NCI-H82 treated with DMSO at 0.1 percent for 48 hours (cell line): Measurements from ENCODE around the gene KIFBP.

Experiments used
- DNase-seq: peaks from one replicate; lab custom pipeline; 2025; ENCODE audit not compliant: unreplicated experiment; lab: John Stamatoyannopoulos, UW

Gene KIFBP

GRCh38 chr10:69051303-69051702, 62.7 kb downstream of the KIFBP start:
- no peak for DNase-seq

DNA sequence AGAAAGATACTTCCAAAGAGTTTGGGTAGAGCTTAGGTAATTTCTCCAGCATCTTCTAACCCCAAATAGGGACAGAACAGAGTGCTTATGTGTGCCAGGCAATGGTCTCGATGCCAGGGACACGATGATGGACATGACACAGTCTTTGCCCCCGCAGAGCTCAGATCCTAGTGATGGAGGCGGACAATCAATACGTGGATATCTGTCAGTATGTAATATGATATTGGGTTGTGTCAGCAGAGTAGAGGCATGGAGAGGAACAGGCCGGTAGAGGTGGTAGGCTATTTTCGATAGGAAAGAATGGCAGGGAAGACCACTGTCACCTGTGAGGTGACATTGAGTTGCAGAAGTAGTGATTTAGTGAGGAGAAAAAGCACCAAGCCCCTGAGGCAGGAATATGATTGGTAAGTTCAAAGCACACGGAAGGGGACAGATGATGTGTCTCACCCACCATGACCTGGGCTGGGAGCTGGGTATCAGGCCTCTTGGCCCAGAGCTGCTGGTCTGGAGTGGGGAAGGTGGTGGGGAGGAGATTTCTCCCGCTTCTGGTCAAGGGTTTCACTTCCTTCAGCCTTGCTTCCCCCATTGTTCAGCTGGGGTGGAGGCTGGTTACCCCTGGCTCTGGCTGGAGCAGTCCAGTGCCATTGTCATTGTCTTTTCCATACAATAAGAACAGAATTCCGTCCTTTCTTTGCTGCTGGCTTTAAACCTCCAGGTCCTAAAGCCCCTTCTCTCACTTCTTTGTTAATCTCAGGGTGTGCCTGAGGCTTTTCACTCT, 63.3 kb downstream of the KIFBP start:
- DNase-seq = no peak

DNA sequence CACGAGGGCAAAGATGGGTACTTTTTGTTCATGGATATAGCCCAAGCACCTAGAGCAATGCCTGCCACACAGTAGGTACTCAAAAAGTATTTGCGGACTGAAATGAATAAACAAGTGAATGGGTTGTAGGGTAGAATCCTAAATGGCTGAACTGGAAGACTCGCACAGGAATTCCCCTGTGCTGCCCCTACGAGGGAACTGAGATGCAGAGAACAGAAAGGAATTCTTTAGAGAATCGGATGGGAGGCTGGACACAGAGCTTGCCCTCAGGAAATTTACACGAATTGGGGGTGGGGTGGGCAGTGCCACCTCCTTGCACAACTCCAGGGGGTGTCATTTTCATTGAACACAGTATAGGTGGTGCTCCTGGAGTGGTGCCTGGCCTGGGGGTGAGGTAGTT, 64.1 kb downstream of the KIFBP start:
- no peak for DNase-seq

GRCh38 chr10:69055241-69055640, 66.6 kb downstream of the KIFBP start:
- no peak for DNase-seq

GRCh38 chr10:69056129-69056528, 67.5 kb downstream of the KIFBP start:
- no peak for DNase-seq

DNA sequence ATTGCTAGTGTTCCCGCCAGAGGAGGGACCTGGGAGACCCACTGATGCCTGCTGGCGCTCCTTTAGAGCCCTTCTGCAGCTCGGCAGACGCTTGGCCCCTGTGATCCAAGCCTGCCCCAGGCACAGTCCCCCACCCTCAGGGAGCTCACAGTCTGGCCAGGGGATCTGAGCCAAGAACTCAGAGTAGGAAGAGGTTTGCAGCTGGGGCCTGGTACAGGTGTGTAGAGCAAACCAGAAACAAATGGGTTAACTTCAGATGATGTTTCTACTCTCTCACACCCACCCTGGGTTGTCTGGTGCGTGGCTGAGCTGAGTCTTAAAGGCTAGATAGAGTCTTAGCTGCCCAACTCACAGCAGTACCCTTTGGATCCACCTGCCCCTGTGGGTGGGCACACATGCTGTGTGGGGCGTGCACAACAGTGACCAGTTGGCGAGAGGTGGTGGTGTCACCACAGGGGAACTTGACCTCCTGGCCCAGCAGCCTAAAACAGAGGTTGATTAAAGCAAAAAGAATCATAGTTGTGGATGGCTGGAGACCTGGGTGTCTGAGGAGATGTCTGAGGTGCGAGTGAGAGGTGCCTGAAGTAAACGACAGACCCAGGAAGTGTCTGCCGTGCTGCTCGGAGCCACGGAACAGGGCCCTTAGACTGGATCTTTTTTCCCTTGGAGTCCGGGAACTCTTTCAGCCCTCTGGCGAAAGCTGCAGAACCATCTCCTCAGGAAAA, 68.1 kb downstream of the KIFBP start:
- no peak for DNase-seq

- DNase-seq = no peak
Observed at GRCh38 chr10:69057261-69057950, 68.8 kb downstream of the KIFBP start.

DNA sequence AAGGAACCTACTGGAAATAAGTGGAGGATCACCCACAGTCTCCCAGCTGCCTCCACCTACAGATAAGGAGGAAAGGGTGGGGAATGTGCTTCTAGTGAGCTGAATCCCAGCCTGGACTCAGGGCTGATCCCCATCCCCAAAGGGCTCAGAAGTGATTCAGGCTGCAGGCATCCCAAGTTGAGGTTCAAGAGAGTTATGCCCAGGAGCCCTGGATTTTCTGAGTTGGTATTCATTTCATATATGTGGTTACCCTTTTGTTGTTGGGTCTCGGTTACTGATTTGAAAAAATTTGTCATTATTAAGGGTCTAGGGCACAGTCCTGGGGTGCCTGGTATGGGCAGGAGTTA, 69.3 kb downstream of the KIFBP start:
- no peak for DNase-seq

DNA sequence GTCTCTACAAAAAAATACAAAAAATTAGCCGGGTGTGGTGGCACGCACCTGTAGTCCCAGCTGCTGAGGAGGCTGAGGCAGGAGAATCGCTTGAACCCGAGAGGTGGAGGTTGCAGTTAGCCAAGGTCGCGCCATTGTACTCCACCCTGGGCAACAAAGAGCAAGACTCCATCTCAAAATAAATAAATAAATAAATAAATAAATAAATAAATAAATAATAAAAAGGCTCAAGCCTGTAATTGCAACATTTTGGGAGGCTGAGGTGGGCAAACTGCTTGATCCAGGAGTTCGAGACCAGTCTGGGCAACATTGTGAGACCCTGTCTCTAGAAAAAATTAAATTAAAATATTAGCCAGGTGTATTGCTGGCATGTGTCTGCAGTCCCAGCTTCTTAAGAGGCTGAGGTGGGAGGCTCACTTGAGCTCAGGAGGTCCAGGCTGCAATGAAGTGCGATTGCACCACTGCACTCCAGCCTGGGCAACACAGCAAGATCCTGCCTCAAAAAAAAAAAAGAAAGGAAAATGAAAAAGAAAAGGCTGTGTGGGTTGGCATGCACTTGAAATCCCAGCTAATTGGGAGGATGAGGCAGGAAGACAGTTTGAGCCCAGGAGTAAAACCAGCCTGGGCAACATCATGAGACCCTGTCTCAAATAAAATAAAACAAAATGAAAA, 71.7 kb downstream of the KIFBP start:
- DNase-seq = no peak

DNA sequence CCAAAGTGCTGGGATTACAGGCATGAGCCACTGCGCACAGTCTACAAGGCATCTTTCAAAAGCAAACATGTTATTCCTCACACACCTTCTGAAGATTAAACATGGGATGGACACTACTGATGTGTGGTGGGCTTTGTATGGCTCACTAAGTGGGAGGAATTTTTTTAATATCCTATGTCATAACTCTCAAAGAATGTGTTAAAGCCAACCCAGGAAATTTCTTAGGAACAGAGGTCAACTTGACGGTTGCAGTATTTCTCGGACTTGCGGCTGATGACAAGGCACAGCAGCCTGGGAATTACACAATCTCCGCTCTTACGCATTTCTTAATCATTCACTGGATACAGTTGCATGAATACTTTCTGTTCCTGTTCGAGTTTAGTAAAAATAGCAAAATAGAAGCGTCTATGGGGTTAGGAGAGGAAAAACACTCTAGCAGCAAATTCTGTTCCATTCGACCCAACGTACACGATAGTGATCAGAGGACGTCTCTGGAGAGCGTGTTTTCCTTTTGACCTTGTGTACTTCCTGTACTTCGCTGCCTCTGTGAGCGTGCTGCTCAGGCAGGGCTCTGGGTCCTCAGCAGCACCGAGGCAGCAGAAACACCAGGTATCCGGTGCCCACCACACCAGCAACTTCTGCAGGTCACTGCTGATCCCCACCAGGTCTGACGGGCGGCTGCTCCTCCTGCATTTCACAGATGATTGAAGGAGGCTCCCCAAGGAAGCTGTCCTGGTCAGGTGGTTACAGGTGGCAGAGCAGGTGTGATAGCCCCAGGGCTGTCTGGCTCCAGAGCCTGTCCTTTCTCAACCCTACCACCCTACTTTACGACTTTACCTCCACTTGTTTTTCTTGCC, 72.9 kb downstream of the KIFBP start:
- no peak for DNase-seq

DNA sequence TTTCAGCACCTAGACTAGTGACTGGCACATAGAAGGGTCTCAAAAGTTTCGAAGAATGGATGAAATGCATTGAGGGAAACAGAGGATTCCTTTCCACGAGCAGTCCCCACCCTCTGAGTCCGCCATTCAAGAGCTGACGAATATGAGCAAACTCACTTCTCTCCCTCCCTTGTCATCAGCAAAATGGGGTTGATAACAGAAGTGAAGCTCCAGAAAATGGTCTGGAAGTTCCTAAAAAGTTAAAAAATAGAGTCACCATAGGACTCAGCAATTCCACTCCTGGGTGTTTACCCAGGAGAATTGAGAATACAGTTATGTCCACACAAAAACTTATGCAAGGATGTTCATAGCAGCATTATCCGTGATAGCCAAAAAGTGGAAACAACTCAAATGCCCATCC, 74.3 kb downstream of the KIFBP start:
- DNase-seq = no peak

DNA sequence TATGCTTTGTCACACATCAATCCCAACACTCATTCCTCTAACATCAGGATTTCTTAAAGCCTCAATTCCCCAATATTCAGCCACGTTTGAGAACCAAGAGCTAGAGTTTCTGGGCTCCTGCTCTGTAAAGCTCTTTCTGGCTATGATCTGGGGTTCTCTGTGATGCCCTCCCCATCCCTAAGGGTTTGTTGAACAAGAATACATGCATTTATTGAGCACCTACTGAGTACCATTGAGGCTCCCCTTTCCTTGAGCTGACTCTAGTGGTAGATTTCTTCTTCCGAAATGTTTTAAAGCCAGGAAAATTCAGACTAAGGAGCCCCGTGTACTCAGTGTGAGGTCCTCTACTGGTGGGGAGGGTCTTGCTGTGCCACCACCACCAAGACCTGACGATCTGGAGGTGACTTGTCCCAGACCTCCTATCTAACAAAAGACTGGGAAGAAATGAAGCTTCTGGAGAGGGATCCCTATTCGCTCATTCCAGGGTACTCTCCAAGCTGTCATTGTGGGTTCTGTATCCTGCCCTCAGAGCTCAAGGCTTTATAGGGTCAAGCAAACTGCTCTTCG, 76.2 kb downstream of the KIFBP start:
- DNase-seq = no peak

DNA sequence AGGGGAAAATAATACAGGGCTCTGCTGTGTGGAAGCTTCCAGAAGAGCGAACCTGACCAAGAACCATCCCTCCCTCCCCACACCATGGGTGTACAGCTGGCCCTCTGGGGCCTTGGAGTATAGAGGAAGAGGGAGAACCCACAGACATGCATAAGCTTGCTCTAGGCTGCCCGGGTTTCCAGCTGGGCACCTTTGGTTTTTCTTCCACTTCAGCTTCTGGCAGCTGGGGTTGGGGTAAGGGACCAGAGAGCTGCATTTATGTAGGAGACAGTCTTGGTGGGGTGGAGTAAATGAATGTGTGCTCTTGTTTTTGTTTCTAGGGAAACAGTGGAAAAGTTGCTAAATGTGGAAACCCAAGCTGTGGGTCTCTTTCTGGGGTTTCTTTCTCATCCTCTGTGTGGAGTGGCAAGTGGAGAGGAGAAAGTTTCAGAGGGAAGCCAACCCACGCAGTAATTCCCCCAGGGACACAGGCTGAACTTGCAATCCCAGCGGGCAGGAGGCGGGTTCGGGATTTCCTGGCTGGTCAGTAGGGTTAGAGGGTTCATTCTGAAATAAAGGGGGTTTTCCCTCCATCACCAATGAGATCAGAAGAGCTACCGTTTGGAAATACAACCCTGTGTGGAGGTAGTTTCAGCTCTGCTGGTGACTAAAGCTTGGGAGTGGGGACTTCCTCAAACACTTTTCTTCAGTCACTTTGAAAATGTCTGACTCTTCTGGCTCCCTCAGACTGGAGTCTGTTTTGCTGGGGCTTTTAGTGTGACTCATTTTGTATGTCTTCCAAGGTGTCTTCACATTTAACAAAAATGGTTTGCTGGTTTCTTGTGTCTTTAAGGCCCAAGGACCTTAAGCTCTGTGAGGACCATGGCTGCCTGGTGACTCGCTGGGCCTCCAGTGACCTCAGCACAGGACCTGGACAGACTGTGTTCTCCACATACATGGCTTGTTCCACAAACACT, 77.1 kb downstream of the KIFBP start:
- no peak for DNase-seq
